GM06990 (cell line): ENCODE measurements around the gene GNG14.
"Not testable (repeated sequence)": the region's sequence is repeated elsewhere in the genome, so short reads cannot be mapped to it uniquely, and the experiment has no call there.

Experiments
- DNase-seq: peaks from one replicate; pipeline ENCODE4 v3.0.0-alpha.2; 2011; ENCODE audit not compliant: insufficient read length; ENCODE audit errors: extremely low read depth
- H3K27me3 ChIP-seq: replicated peaks from 2 replicates; pipeline ENCODE4 v1.6.0; 2011; ENCODE audit warnings: low read length; ENCODE audit not compliant: control insufficient read depth, insufficient read depth
- H3K36me3 ChIP-seq: 2 replicates; pipeline ENCODE4 v1.5.1; 2011; ENCODE audit warnings: low read length; ENCODE audit not compliant: control insufficient read depth, insufficient read depth
- H3K4me3 ChIP-seq: replicated peaks from 2 replicates; pipeline ENCODE4 v1.5.1; 2011; ENCODE audit warnings: low read depth, mild to moderate bottlenecking, control low read depth, low read length
- CTCF ChIP-seq: IDR thresholded peaks from 2 replicates; pipeline ENCODE4 v1.5.1; 2011; ENCODE audit warnings: low read length, control low read depth, mild to moderate bottlenecking, inconsistent platforms; ENCODE audit not compliant: insufficient read depth, poor library complexity, severe bottlenecking

Gene GNG14

GRCh38 chr19:12722566-12723380, 35.0 kb downstream of the GNG14 start:
- DNase-seq = peak; percentile 89
- no peak for TF ChIP-seq CTCF
- H3K4me3 ChIP-seq = peak overlapping the region; percentile 90
- no peaks in the 10 kb centered on the region for H3K27me3 ChIP-seq
- H3K36me3 ChIP-seq = peaks cover 4% of the 10 kb centered on the region

GRCh38 chr19:12723381-12723640, 35.5 kb downstream of the GNG14 start:
- no peak for TF ChIP-seq CTCF
- DNase-seq = no peak
- H3K27me3 ChIP-seq = no peaks in the 10 kb centered on the region
- H3K4me3 ChIP-seq = peak overlapping the region; percentile 90
- H3K36me3 ChIP-seq = peaks cover 6% of the 10 kb centered on the region

- no peak for TF ChIP-seq CTCF
- no peaks in the 10 kb centered on the region for H3K27me3 ChIP-seq
- peak within 1 kb of the TSS; percentile 90 for H3K4me3 ChIP-seq
- peaks cover 6% of the 10 kb centered on the region for H3K36me3 ChIP-seq
- peak; percentile 74 for DNase-seq
Observed at GRCh38 chr19:12723641-12724426, 36.0 kb downstream of the GNG14 start, which contains the start of gene TNPO2. Gene TNPO2, minus strand, starts transcription at chr19:12723932. Its CDS starts 2,955 bp downstream, at chr19:12720977.

GRCh38 chr19:12725612-12726011, 37.8 kb downstream of the GNG14 start:
- not testable (repeated sequence) for DNase-seq
- H3K36me3 ChIP-seq = peaks cover 16% of the 10 kb centered on the region

GRCh38 chr19:12726988-12727316, 39.2 kb downstream of the GNG14 start:
- no peak for TF ChIP-seq CTCF
- no peak for DNase-seq
- peaks cover 22% of the 10 kb centered on the region for H3K36me3 ChIP-seq

More at GRCh38 chr19:12725612-12726011, 37.8 kb downstream of the GNG14 start:
- H3K4me3 ChIP-seq, H3K27me3 ChIP-seq: not testable (repeated sequence)

GRCh38 chr19:12727745-12728433, 40.1 kb downstream of the GNG14 start:
- H3K4me3 ChIP-seq = no peak overlapping the region
- H3K36me3 ChIP-seq = peaks cover 22% of the 10 kb centered on the region
- no peak for TF ChIP-seq CTCF
- H3K27me3 ChIP-seq = no peaks in the 10 kb centered on the region
- no peak for DNase-seq

More at GRCh38 chr19:12726988-12727316, 39.2 kb downstream of the GNG14 start:
- Histone ChIP-seq H3K27me3 (no peaks in the 10 kb centered on the region), H3K4me3 (no peak overlapping the region)
